Neural cell (in vitro differentiated cells): Measurements from ENCODE around the gene MINDY4. TPM values are rescaled to one million over a fixed set of nuclear protein-coding genes. Genes with fewer than 3 reads are reported as not detected.

Experiments
- H2AFZ ChIP-seq: fragments of 200-600, 300-800 bp; sonication (generic), shearing (Covaris generic); 2 replicates; pipeline ENCODE4 v1.6.0; 2014; ENCODE audit warnings: low read depth, mild to moderate bottlenecking, antibody characterized with exemption, low read length, moderate library complexity
- H3F3A ChIP-seq: fragments of 200-600 bp; shearing (Covaris generic); 2 replicates; pipeline ENCODE4 v1.6.1; 2016; ENCODE audit warnings: mild to moderate bottlenecking, moderate library complexity, mixed read lengths, antibody characterized with exemption, low read length; ENCODE audit not compliant: insufficient read depth, poor library complexity, severe bottlenecking
- H3K27ac ChIP-seq: fragments of 200-600, 300-800 bp; sonication (generic), shearing (Covaris generic); 2 replicates; pipeline ENCODE4 v1.5.1; 2014; ENCODE audit warnings: mild to moderate bottlenecking, low read length, moderate library complexity
- H3K27me3 ChIP-seq: fragments of 300-800, 200-600 bp; sonication (generic), shearing (Covaris generic); 2 replicates; pipeline ENCODE4 v1.6.0; 2014; ENCODE audit warnings: mild to moderate bottlenecking, low read depth, low read length, moderate library complexity; ENCODE audit not compliant: insufficient read depth
- H3K36me3 ChIP-seq: fragments of 300-800, 200-600 bp; sonication (generic), shearing (Covaris generic); 2 replicates; pipeline ENCODE4 v1.5.1; 2014; ENCODE audit warnings: mild to moderate bottlenecking, antibody characterized with exemption, low read length, moderate library complexity; ENCODE audit not compliant: insufficient read depth
- H3K4me2 ChIP-seq: fragments of 300-800, 200-600 bp; sonication (generic), shearing (Covaris generic); 2 replicates; pipeline ENCODE4 v1.6.0; 2014; ENCODE audit warnings: mild to moderate bottlenecking, low read length
- H3K4me3 ChIP-seq: fragments of 300-800, 200-600 bp; sonication (generic), shearing (Covaris generic); 2 replicates; pipeline ENCODE4 v1.5.1; 2014; ENCODE audit warnings: mild to moderate bottlenecking, low read length, moderate library complexity
- H3K79me2 ChIP-seq: fragments of 200-600 bp; shearing (Covaris generic); replicated peaks from 2 replicates; pipeline ENCODE4 v1.6.0; 2014; ENCODE audit warnings: mild to moderate bottlenecking, low read length, moderate library complexity; ENCODE audit not compliant: insufficient read depth
- H3K9ac ChIP-seq: fragments of 300-800, 200-600 bp; sonication (generic), shearing (Covaris generic); 2 replicates; pipeline ENCODE4 v1.6.1; 2016; ENCODE audit warnings: mild to moderate bottlenecking, low read length, mixed read lengths
- H3K9me2 ChIP-seq: fragments of 200-600 bp; shearing (Covaris generic); 2 replicates; pipeline ENCODE4 v1.6.1; 2016; ENCODE audit warnings: mild to moderate bottlenecking, low read length, mixed read lengths; ENCODE audit not compliant: insufficient read depth
- H3K9me3 ChIP-seq: fragments of 200-600, 300-800 bp; sonication (generic), shearing (Covaris generic); 2 replicates; pipeline ENCODE4 v1.6.1; 2016; ENCODE audit warnings: mild to moderate bottlenecking, mixed run types, low read length, moderate library complexity, mixed read lengths
- H4K20me1 ChIP-seq: fragments of 200-600 bp; shearing (Covaris generic); 2 replicates; pipeline ENCODE4 v1.6.1; 2016; ENCODE audit warnings: mild to moderate bottlenecking, mixed run types; ENCODE audit not compliant: insufficient read depth
- CTCF ChIP-seq: fragments of 450-650 bp; IDR thresholded peaks from 2 replicates; pipeline ENCODE4 v1.5.1; 2014; ENCODE audit warnings: antibody characterized with exemption, mild to moderate bottlenecking, moderate library complexity; ENCODE audit not compliant: poor library complexity, severe bottlenecking
- EP300 ChIP-seq: fragments of 450-650 bp; conservative IDR thresholded peaks from 2 replicates; pipeline ENCODE4 v1.6.1; 2014; ENCODE audit warnings: antibody characterized with exemption, mild to moderate bottlenecking, moderate library complexity; ENCODE audit not compliant: poor library complexity, severe bottlenecking
- EZH2 ChIP-seq: fragments of 200-600, 300-800 bp; shearing (Covaris generic), sonication (generic); IDR thresholded peaks from 2 replicates; pipeline ENCODE4 v1.6.1; 2014; ENCODE audit warnings: antibody characterized with exemption, low read length, borderline replicate concordance, mild to moderate bottlenecking; ENCODE audit not compliant: insufficient read depth, poor library complexity, severe bottlenecking
- MXI1 ChIP-seq: fragments of 450-650 bp; conservative IDR thresholded peaks from 2 replicates; pipeline ENCODE4 v1.6.1; 2014; ENCODE audit warnings: antibody characterized with exemption, mild to moderate bottlenecking; ENCODE audit not compliant: poor library complexity, severe bottlenecking
- POLR2AphosphoS5 ChIP-seq: IDR thresholded peaks from 2 replicates; pipeline ENCODE4 v1.6.1; 2012
- RAD21 ChIP-seq: fragments of 450-650 bp; conservative IDR thresholded peaks from 2 replicates; pipeline ENCODE4 v1.6.1; 2014; ENCODE audit warnings: antibody characterized with exemption, mild to moderate bottlenecking, moderate library complexity
- SMC3 ChIP-seq: fragments of 450-650 bp; conservative IDR thresholded peaks from 2 replicates; pipeline ENCODE4 v1.6.1; 2014; ENCODE audit warnings: antibody characterized with exemption, mild to moderate bottlenecking, moderate library complexity; ENCODE audit not compliant: poor library complexity
- TAF1 ChIP-seq: IDR thresholded peaks from 2 replicates; pipeline ENCODE4 v1.6.1; 2012; ENCODE audit warnings: low read depth
- polyA plus RNA-seq: library from polyadenylated mRNA; depleted of rRNA; stranded (reverse); fragments of >200 nt; gene quantifications from 2 replicates; pipeline ENCODE4 v1.2.3, GENCODE V29; 2014
- TF ChIP-seq, protein P1 (sequence below): IDR thresholded peaks from 2 replicates; pipeline ENCODE4 v1.6.1; 2012; ENCODE audit warnings: borderline replicate concordance

MINDY4 gene
- polyA plus RNA-seq, 1 donor from 2014 or later = 1.0 TPM

GRCh38 chr7:30791114-30791513 lies 19.9 kb downstream of the MINDY4 start:
- no peak overlapping the region for H2AFZ ChIP-seq
- no peaks in the 10 kb centered on the region for H4K20me1 ChIP-seq
- H3F3A ChIP-seq = no peaks in the 10 kb centered on the region
- no peak overlapping the region for H3K27ac ChIP-seq
- no peak overlapping the region for H3K9ac ChIP-seq
- H3K9me3 ChIP-seq = no peaks in the 10 kb centered on the region
- H3K4me3 ChIP-seq = no peak overlapping the region
- no peak overlapping the region for H3K4me2 ChIP-seq
- TF ChIP-seq EP300 (no peak), TAF1 (no peak), EZH2 (no peak), CTCF (no peak), POLR2AphosphoS5 (no peak), SMC3 (no peak), RAD21 (no peak), MXI1 (no peak)
- TF ChIP-seq, protein P1, sequence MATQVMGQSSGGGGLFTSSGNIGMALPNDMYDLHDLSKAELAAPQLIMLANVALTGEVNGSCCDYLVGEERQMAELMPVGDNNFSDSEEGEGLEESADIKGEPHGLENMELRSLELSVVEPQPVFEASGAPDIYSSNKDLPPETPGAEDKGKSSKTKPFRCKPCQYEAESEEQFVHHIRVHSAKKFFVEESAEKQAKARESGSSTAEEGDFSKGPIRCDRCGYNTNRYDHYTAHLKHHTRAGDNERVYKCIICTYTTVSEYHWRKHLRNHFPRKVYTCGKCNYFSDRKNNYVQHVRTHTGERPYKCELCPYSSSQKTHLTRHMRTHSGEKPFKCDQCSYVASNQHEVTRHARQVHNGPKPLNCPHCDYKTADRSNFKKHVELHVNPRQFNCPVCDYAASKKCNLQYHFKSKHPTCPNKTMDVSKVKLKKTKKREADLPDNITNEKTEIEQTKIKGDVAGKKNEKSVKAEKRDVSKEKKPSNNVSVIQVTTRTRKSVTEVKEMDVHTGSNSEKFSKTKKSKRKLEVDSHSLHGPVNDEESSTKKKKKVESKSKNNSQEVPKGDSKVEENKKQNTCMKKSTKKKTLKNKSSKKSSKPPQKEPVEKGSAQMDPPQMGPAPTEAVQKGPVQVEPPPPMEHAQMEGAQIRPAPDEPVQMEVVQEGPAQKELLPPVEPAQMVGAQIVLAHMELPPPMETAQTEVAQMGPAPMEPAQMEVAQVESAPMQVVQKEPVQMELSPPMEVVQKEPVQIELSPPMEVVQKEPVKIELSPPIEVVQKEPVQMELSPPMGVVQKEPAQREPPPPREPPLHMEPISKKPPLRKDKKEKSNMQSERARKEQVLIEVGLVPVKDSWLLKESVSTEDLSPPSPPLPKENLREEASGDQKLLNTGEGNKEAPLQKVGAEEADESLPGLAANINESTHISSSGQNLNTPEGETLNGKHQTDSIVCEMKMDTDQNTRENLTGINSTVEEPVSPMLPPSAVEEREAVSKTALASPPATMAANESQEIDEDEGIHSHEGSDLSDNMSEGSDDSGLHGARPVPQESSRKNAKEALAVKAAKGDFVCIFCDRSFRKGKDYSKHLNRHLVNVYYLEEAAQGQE = no peak
- no peaks in the 10 kb centered on the region for H3K27me3 ChIP-seq
- no peaks in the 10 kb centered on the region for H3K9me2 ChIP-seq
- no peaks in the 10 kb centered on the region for H3K36me3 ChIP-seq
- H3K79me2 ChIP-seq = no peaks in the 10 kb centered on the region

DNA sequence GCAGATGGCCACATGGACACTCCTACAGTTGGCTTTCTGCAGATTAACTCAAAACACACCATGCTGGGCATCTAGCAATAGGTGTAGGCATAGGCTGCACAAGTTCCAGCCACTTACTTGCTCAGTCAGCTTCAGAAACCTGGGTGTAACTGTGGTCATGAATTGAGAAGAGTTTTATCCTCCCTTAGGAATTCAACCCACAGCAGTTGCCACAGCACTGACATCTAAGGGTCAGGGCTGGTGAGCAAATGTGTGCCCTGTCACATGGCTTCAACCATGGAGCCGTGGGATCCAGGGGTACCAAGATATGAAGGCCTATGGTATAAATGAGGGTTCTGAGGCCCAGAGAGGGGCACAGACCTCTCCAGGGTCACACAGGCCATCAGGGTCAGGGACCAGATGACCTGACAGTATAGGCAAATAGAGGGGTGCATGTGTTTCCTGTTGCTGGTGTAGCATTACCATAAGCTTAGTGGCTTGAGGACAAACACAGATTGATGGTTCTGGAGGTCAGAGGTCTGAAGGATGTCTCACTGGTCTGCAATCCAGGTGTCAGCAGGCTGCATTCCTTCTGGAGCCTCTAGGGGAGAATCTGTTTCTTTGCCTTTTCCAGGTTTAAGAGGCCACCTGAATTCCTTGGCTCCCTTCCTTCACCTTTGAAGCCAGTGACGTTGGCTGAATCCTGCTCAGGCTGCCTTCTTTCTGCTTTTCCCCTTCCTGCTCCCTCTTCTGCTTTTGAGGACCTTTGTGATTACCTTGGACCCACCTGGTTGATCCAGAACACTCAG lies 24.1 kb downstream of the MINDY4 start:
- H3K79me2 ChIP-seq = no peaks in the 10 kb centered on the region
- no peaks in the 10 kb centered on the region for H3K36me3 ChIP-seq
- no peak overlapping the region for H3K4me2 ChIP-seq
- H2AFZ ChIP-seq = no peak overlapping the region
- TF ChIP-seq, protein P1 = no peak
- no peak for TF ChIP-seq SMC3
- no peak for TF ChIP-seq POLR2AphosphoS5
- H3K27me3 ChIP-seq = no peaks in the 10 kb centered on the region
- H3K4me3 ChIP-seq = no peak overlapping the region
- no peak overlapping the region for H3K9ac ChIP-seq
- no peaks in the 10 kb centered on the region for H3K9me2 ChIP-seq
- no peak overlapping the region for H3K27ac ChIP-seq
- no peaks in the 10 kb centered on the region for H3F3A ChIP-seq
- H4K20me1 ChIP-seq = no peaks in the 10 kb centered on the region
- H3K9me3 ChIP-seq = no peaks in the 10 kb centered on the region
